Measurements from ENCODE around the gene NF1. TPM values are rescaled to one million over a fixed set of nuclear protein-coding genes. Genes with fewer than 3 reads are reported as not detected.

NF1 gene
- total RNA-seq, 1 donor from 2014 or later: 42.5 TPM

DNA sequence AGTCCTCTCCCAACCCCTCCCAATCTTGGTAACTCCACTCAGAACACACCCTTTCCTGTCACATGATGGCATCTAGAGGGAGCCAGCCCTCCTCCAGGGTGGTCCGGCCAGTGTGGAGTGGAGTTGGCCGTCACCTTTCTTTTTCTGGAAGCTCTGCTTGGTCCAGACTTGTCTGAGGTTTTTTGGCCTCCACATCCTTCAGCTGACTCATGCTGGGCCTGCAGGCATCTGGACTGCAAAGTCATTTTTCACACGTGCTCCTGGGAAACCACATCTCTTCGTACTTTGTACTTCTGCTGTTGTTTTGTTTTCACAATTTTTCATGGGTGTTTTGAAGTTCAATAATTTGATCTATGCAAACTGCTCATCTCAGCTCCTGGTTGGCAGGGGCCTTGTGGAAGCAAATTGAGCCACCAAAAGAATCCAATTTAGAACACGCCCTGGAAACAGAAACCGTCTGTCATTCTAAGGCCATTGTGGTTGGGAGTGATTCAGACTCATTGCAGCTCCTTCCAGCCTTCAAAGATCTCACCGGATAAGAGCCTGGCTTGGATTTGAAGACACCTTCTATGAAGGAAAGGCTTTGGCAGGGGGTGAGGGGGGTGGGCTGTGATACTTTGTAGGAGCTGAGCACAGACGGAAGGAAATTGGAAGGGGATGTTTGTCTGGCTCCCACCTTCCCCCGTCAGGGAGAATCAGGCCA lies 42.4 kb upstream of the NF1 start:
- intact Hi-C loops (cut with micrococcal nuclease): no loop called here
- Histone ChIP-seq H3K27me3 (ENCODE audit: low read depth) (no peaks in the 10 kb centered on the region), H3K9me3 (replicated peaks) (no peaks in the 10 kb centered on the region), H3K4me3 (no peak overlapping the region), H3K4me1 (peaks cover 4% of the 10 kb centered on the region), H3K36me3 (no peaks in the 10 kb centered on the region), H3K27ac (replicated peaks) (peak overlapping the region; percentile 27)
- TF ChIP-seq, protein P1, sequence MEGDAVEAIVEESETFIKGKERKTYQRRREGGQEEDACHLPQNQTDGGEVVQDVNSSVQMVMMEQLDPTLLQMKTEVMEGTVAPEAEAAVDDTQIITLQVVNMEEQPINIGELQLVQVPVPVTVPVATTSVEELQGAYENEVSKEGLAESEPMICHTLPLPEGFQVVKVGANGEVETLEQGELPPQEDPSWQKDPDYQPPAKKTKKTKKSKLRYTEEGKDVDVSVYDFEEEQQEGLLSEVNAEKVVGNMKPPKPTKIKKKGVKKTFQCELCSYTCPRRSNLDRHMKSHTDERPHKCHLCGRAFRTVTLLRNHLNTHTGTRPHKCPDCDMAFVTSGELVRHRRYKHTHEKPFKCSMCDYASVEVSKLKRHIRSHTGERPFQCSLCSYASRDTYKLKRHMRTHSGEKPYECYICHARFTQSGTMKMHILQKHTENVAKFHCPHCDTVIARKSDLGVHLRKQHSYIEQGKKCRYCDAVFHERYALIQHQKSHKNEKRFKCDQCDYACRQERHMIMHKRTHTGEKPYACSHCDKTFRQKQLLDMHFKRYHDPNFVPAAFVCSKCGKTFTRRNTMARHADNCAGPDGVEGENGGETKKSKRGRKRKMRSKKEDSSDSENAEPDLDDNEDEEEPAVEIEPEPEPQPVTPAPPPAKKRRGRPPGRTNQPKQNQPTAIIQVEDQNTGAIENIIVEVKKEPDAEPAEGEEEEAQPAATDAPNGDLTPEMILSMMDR (IDR thresholded peaks at IDR 0.05; ENCODE audit: borderline replicate concordance): no peak
- DNase-seq: peak; percentile 29

DNA sequence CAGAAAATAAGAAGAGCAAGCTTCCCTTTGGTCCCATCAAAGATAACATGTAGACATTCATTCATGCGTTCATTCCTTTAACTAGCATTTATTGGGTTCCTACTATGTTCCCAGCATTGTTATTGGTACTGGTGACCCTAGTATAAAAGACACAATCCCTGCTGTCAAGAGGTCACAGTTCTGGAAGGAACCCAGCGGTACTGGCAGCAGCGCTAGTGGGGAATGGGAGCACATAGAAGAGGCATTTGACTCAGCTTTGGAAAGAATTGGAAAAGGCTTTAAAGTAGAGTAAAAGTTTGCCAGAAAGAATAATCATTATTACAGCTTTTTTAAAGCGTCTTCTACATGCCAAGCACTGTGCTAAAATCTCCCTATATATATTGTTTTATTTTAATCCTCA lies 41.7 kb upstream of the NF1 start:
- intact Hi-C loops (cut with micrococcal nuclease): no loop called here
- TF ChIP-seq, protein P1 (IDR thresholded peaks at IDR 0.05; ENCODE audit: borderline replicate concordance): no peak
- Histone ChIP-seq H3K9me3 (replicated peaks) (no peaks in the 10 kb centered on the region), H3K4me1 (peaks cover 4% of the 10 kb centered on the region), H3K27me3 (ENCODE audit: low read depth) (no peaks in the 10 kb centered on the region), H3K36me3 (no peaks in the 10 kb centered on the region), H3K27ac (replicated peaks) (no peak overlapping the region), H3K4me3 (no peak overlapping the region)
- no peak for DNase-seq

DNA sequence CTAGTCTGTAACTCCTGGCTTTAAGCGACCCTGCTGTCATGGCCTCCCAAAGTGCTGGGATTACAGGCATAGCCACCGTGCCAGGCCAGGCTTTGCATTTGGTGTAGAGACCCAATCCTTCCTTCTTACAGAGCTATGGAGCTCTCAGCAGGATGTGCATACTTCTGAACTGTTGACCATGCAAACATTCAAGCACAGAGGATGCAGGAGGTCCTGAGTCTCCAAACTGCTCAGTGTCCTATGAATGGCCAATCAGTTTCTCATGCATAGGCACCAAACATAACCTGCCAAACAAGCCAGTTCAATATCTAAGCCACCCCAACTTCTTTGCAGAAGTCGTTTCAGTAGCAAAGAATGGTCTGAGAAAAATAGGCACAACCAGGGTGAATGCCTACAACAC lies 40.0 kb upstream of the NF1 start:
- DNase-seq: no peak
- intact Hi-C loops (cut with micrococcal nuclease): no loop called here
- Histone ChIP-seq H3K36me3 (no peaks in the 10 kb centered on the region), H3K27me3 (ENCODE audit: low read depth) (no peaks in the 10 kb centered on the region), H3K27ac (replicated peaks) (no peak overlapping the region), H3K4me3 (no peak overlapping the region), H3K9me3 (replicated peaks) (no peaks in the 10 kb centered on the region), H3K4me1 (peaks cover 4% of the 10 kb centered on the region)
- TF ChIP-seq, protein P1 (IDR thresholded peaks at IDR 0.05; ENCODE audit: borderline replicate concordance): no peak

DNA sequence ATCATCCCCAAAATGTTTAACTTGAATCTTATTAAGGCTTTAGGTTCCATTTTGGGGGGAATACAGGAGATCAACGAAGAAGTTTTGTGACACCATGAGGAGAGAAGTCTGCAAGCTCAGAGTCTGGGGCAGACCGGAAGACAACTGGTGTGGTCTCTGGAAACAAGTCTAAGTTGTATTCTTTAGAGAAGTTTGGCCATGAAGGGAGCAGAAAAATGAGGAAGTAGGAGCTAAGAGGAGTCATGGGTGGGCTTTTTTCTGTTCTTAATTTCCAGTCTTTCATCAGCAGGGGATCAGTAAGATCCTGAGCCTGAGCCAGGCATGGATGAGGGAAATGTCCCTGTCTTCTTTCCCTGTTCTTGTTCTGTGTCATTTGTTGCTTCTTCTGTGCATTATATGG lies 35.8 kb upstream of the NF1 start:
- no peak for DNase-seq
- Histone ChIP-seq H3K9me3 (replicated peaks) (no peaks in the 10 kb centered on the region), H3K36me3 (no peaks in the 10 kb centered on the region), H3K27ac (replicated peaks) (no peak overlapping the region), H3K27me3 (ENCODE audit: low read depth) (no peaks in the 10 kb centered on the region), H3K4me1 (peaks cover 4% of the 10 kb centered on the region), H3K4me3 (no peak overlapping the region)
- TF ChIP-seq, protein P1 (IDR thresholded peaks at IDR 0.05; ENCODE audit: borderline replicate concordance): no peak
- intact Hi-C loops (cut with micrococcal nuclease): no loop called here

DNA sequence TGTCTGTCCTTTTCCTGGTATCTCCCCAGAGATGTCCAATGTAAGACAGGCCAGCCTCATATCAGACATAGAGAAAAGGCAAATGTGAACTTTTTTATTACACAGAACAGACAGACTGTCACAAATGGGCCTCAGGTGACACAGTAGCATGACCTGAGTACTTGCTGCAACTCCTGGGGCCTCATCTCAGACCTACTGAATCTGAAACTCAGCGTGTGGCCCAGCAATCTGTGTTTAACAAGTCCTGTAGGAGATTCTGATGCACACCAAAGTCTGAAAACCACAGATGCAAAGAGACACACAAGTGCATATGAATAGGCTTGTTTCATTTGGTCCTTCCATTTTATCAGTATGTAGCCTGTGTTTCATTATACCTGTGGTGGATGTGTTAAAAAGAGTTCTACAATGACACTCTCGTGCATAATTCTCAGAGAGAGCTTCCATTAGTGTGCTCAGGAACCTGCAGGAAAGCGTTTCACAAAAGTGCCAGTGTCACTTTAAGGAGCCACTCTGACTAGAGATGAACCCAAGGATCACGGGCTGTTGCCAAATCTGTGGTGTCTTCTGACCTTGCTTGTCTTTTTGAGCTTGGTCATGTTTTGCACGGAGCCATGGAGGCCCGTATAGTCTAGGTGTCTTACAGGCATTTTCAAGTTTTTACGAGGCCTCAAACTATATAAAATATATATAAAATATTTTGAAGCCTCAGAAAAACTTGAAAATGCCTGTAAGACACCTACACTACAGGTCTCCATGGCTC lies 33.8 kb upstream of the NF1 start:
- intact Hi-C loops (cut with micrococcal nuclease): no loop called here
- H3K4me1 ChIP-seq: peaks cover 4% of the 10 kb centered on the region
- H3K27ac ChIP-seq (replicated peaks): no peak overlapping the region
- H3K4me3 ChIP-seq: no peak overlapping the region
- DNase-seq: no peak
- no peaks in the 10 kb centered on the region for H3K27me3 ChIP-seq (ENCODE audit: low read depth)
- H3K36me3 ChIP-seq: no peaks in the 10 kb centered on the region
- TF ChIP-seq, protein P1 (IDR thresholded peaks at IDR 0.05; ENCODE audit: borderline replicate concordance): no peak
- no peaks in the 10 kb centered on the region for H3K9me3 ChIP-seq (replicated peaks)

All from left ventricle myocardium inferior (tissue), 1 donor.